HEK293T (cell line): ENCODE measurements around the gene KIFC3.

Experiments used
- CTCF ChIA-PET: fragments of 350-600 bp; formaldehyde crosslinking; extraction: SDS; loops from one replicate; lab custom pipeline; 2021; ENCODE audit warnings: antibody characterized with exemption, inconsistent platforms; lab: Yijun Ruan, JAX
- POLR2A ChIA-PET: fragments of 350-600 bp; formaldehyde crosslinking; extraction: SDS; loops from one replicate; lab custom pipeline; 2020; ENCODE audit warnings: antibody characterized with exemption, inconsistent platforms; lab: Yijun Ruan, JAX
- DNase-seq: peaks from one replicate; pipeline ENCODE4 v3.0.0; 2012; ENCODE audit warnings: mixed read lengths; ENCODE audit errors: extremely low spot score
- ARNT ChIP-seq: fragments of 450-650 bp; IDR thresholded peaks from 2 replicates; pipeline ENCODE4 v1.6.1; 2017; ENCODE audit warnings: mild to moderate bottlenecking
- BHLHE40 ChIP-seq: fragments of 450-650 bp; IDR thresholded peaks from 2 replicates; pipeline ENCODE4 v1.6.1; 2016; ENCODE audit warnings: mild to moderate bottlenecking, moderate library complexity, borderline replicate concordance
- CTBP1 ChIP-seq: fragments of 450-650 bp; IDR thresholded peaks from 2 replicates; pipeline ENCODE4 v1.6.1; 2016; ENCODE audit warnings: borderline replicate concordance
- ELF4 ChIP-seq: fragments of 450-650 bp; IDR thresholded peaks from 2 replicates; pipeline ENCODE4 v1.6.1; 2017; ENCODE audit warnings: antibody characterized with exemption
- FOXA1 ChIP-seq: fragments of 450-650 bp; IDR thresholded peaks from 2 replicates; pipeline ENCODE4 v1.6.1; 2016; ENCODE audit warnings: mild to moderate bottlenecking
- FOXK2 ChIP-seq: fragments of 450-650 bp; IDR thresholded peaks from 2 replicates; pipeline ENCODE4 v1.6.1; 2016; ENCODE audit warnings: mild to moderate bottlenecking
- FOXM1 ChIP-seq: fragments of 450-650 bp; IDR thresholded peaks from 2 replicates; pipeline ENCODE4 v1.6.1; 2017; ENCODE audit warnings: mild to moderate bottlenecking, borderline replicate concordance
- HDGF ChIP-seq: fragments of 450-650 bp; IDR thresholded peaks from 2 replicates; pipeline ENCODE4 v1.6.1; 2017; ENCODE audit warnings: antibody characterized with exemption, borderline replicate concordance
- L3MBTL2 ChIP-seq: fragments of 450-650 bp; conservative IDR thresholded peaks from 2 replicates; pipeline ENCODE4 v1.6.1; 2016; ENCODE audit warnings: mild to moderate bottlenecking
- LEF1 ChIP-seq: fragments of 450-650 bp; IDR thresholded peaks from 2 replicates; pipeline ENCODE4 v1.6.1; 2017; ENCODE audit warnings: mild to moderate bottlenecking, borderline replicate concordance
- NFRKB ChIP-seq: fragments of 450-650 bp; IDR thresholded peaks from 2 replicates; pipeline ENCODE4 v1.6.1; 2016; ENCODE audit warnings: mild to moderate bottlenecking, moderate library complexity
- SP1 ChIP-seq: fragments of 450-650 bp; IDR thresholded peaks from 2 replicates; pipeline ENCODE4 v1.6.1; 2017
- SUZ12 ChIP-seq: fragments of 450-650 bp; IDR thresholded peaks from 2 replicates; pipeline ENCODE4 v1.6.1; 2016; ENCODE audit warnings: mild to moderate bottlenecking
- TARDBP ChIP-seq: fragments of 450-650 bp; IDR thresholded peaks from 2 replicates; pipeline ENCODE4 v1.6.1; 2016
- ZNF384 ChIP-seq: fragments of 450-650 bp; IDR thresholded peaks from 2 replicates; pipeline ENCODE4 v1.6.1; 2016
- TF ChIP-seq, protein P1 (sequence below): fragments of 450-650 bp; IDR thresholded peaks from 2 replicates; pipeline ENCODE4 v1.6.1; 2016

KIFC3 gene

DNA sequence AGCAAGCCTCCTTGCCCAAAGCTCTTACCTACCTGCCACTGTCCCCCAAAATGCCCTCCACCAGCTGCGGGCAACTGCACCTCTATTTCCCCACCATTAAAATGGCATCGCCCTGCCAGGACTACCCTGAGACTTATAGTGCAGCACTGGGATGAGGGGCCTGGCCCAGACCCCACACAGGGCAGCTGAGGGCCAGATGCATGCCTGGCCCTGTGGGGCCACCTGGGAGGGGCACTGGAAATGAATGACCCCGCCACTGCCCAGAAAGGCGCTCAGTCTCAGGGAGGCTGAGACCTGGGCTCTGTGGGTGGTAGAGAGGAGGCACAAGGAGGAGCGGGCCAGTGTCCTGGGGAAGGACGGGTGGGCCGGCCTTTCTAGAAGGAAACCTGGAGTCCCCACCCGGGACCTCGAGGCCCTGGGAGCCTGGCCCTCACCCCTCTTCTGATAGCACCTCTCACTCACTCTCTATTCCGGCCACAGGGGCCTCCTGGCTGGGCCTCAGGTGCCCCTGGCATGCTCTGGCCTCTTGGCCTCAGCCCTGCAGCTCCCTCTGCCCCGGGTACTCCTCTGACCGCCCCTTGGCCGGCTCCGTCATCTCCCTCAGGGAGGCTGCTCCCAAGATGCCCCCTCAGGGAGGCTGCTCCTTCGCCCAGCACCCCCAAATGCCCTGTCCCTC, 39.8 kb downstream of the KIFC3 start:
- ChIA-PET POLR2A (interaction anchor here (0.9 kb wide), 1 partner anchor 27 kb away, joined by 4 read pairs; the partner anchor contains the start of gene KATNB1), CTCF (interaction anchor here (0.6 kb wide), 1 partner anchor 535 kb away, joined by 3 read pairs; no protein-coding TSS in a partner anchor)
- no peak for DNase-seq
- no peak for TF ChIP-seq SP1
- no peak for TF ChIP-seq ARNT
- no peak for TF ChIP-seq FOXA1

DNA sequence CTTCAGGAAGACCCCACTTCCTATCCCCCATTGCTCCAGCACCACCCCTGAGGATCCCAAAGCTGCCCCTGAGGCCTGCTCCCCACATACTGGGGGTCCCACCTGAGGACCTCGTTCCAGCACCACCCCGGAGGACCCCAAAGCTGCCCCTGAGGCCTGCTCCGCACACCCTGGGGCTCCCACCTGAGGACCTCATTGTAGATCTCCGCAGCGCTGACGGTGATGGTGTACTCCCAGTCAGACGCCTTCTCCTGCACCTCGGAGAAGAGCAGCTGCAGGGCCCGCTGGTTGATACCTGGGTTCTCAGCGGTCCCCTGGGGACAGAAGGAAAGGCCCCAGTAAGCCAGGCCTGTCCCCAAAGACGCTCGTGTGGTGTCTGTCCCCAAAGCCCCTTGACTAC, 40.3 kb downstream of the KIFC3 start:
- no peak for DNase-seq
- ChIA-PET POLR2A (interaction anchor here (0.9 kb wide), 1 partner anchor 27 kb away, joined by 4 read pairs; the partner anchor contains the start of gene KATNB1), CTCF (interaction anchor here (1.0 kb wide), 1 partner anchor 101 kb away, joined by 3 read pairs; no protein-coding TSS in a partner anchor)
- no peak for TF ChIP-seq CTBP1
- TF ChIP-seq SUZ12 = no peak
- no peak for TF ChIP-seq L3MBTL2
- no peak for TF ChIP-seq ARNT
- no peak for TF ChIP-seq BHLHE40
- no peak for TF ChIP-seq TARDBP
- no peak for TF ChIP-seq ELF4
- no peak for TF ChIP-seq FOXK2
- no peak for TF ChIP-seq LEF1
- no peak for TF ChIP-seq FOXM1
- no peak for TF ChIP-seq SP1
- no peak for TF ChIP-seq FOXA1
- no peak for TF ChIP-seq HDGF
- TF ChIP-seq, protein P1, sequence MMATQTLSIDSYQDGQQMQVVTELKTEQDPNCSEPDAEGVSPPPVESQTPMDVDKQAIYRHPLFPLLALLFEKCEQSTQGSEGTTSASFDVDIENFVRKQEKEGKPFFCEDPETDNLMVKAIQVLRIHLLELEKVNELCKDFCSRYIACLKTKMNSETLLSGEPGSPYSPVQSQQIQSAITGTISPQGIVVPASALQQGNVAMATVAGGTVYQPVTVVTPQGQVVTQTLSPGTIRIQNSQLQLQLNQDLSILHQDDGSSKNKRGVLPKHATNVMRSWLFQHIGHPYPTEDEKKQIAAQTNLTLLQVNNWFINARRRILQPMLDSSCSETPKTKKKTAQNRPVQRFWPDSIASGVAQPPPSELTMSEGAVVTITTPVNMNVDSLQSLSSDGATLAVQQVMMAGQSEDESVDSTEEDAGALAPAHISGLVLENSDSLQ = no peak
- TF ChIP-seq ZNF384 = no peak
- TF ChIP-seq NFRKB = no peak

DNA sequence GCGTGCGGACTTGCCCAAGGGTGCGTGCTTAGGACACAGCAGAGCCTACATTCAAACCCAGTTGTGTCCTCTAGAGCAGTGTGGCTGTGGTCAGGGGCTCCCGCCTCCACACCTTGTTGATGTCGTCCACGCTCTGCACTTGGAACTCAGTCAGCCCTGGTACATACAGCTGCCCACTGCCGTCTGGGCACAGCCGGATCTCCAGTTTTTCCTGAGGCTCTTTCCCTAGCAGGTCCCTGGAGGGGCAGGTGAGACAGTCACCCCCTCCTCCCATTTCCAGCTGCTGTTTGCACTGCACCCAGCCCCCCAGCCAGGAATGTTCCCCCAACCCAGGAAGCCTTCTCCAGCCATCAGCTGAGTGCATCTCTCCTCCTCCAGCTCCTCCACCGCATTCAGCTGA, 41.0 kb downstream of the KIFC3 start:
- DNase-seq = no peak
- TF ChIP-seq LEF1 (no peak), SUZ12 (no peak), ZNF384 (no peak), TARDBP (no peak), NFRKB (no peak), ELF4 (no peak), CTBP1 (no peak), HDGF (no peak), BHLHE40 (no peak), FOXM1 (no peak), ARNT (no peak)
- TF ChIP-seq, protein P1 = no peak
- POLR2A ChIA-PET = interaction anchor here (0.9 kb wide), 1 partner anchor 26 kb away, joined by 4 read pairs; the partner anchor contains the start of gene KATNB1
- CTCF ChIA-PET = interaction anchor here (1.0 kb wide), 1 partner anchor 102 kb away, joined by 3 read pairs; no protein-coding TSS in a partner anchor

DNA sequence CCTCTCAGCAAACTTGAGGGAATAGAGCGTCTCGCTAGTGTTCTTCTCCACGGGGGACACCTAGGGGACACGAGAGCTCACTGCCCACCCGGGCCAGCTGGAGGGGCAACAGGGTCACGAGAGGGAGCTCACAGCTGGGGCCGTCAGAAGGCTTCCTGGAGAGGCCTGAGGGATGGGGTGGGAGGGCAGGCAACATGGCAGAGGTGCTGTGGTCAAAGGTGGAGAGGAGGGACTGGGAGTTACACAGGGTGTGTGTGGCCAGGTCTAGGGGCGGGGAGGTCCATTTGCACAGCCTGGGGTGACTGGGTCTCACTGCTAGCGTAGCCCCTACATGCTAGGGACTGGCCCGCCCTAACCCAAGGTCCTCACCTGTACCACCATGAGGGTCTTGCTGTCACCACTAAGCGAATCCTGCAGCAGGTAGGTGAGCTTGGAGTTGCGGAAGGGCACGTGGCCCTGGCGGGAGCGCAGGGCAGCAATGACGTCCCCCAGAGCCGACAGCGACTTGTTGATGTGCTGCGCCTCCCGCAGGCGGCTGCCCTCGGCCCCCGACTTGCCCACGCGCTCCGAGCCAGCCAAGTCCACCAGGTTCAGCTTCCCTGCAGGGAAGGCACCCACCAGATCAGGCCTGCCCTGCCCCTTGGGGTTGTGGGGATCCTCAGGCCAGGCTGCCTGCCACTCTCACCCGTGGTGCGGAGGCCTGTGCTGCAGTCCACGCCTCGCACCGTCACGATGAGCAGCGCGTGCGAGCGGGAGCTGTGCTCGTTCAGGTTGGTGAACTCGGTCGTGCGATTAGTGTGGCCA, 41.7 kb downstream of the KIFC3 start:
- POLR2A ChIA-PET = interaction anchor here (0.8 kb wide), 1 partner anchor 25 kb away, joined by 5 read pairs; the partner anchor contains the start of gene KATNB1

DNA sequence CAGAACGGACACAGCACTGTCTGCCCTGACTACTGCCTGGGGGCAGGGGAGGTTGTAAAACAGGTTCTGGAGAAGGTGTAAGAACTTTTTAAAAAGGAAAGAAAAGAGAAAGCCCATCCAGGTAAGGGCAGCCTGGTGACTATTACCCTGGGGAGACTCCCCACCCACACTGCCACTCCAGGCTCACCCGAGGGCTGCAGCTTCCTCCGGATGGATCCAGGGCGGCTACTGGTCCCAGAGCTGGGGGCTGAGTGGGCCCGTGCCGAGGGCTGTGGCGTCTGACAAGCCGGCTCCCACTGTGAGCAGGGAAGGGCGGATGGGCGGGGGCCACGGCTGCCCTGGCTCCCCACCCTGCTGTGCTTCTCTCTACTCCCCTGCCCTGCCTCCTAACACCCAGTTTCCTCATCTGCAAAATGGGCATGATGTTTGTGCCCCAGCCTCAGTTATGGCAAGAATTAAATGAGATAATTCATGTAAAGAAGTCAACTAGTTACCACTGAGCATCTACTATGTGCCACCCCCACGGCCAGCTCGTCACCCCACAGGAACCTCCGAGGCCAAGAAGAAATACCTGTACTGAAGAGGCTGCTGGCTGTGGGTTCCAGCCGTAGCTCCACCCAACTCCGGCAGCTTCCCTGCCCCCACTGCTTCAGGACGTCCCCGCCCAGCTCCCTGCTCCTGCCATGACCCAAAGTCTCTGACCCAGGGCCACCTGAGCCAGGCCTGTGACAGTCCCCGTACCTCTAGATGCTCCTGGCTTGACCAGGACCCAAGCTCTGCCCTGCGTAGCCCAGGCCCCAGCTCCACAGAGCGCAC, 42.5 kb downstream of the KIFC3 start:
- ChIA-PET CTCF (no interaction called here), POLR2A (interaction anchor here (0.8 kb wide), 1 partner anchor 24 kb away, joined by 5 read pairs; the partner anchor contains the start of gene KATNB1)
- no peak for TF ChIP-seq TARDBP
- no peak for TF ChIP-seq BHLHE40
- no peak for TF ChIP-seq ELF4
- TF ChIP-seq, protein P1 = no peak
- TF ChIP-seq HDGF = no peak
- TF ChIP-seq SUZ12 = no peak
- TF ChIP-seq FOXK2 = no peak
- TF ChIP-seq FOXA1 = no peak
- no peak for TF ChIP-seq SP1
- TF ChIP-seq LEF1 = no peak
- no peak for TF ChIP-seq FOXM1
- TF ChIP-seq ARNT = no peak
- TF ChIP-seq NFRKB = no peak
- TF ChIP-seq ZNF384 = no peak
- TF ChIP-seq CTBP1 = no peak

More for the DNA sequence above, 41.7 kb downstream of the KIFC3 start:
- DNase-seq = no peak
- CTCF ChIA-PET = no interaction called here
- TF ChIP-seq SP1 (no peak), FOXA1 (no peak), ARNT (no peak), L3MBTL2 (no peak), HDGF (no peak), BHLHE40 (no peak), LEF1 (no peak), TARDBP (no peak), FOXM1 (no peak)

More for the DNA sequence above, 42.5 kb downstream of the KIFC3 start:
- no peak for DNase-seq
